Gastroesophageal sphincter (tissue), 3 donors: ENCODE data around the gene ATP9A.

Experiments used
- CTCF ChIP-seq, 4 experiments: fragments of 200-600 bp in 2 of 4; fragments of 450-650 bp in 2 of 4; sonication (generic) in 1 of 4; IDR thresholded peaks; one replicate each; pipeline ENCODE4 v1.5.1; 2017 to 2019; ENCODE audit warnings: antibody characterized with exemption in 4 of 4, mild to moderate bottlenecking in 2 of 4, moderate library complexity in 2 of 4
- POLR2AphosphoS5 ChIP-seq: sonication (generic); formaldehyde crosslinking; IDR thresholded peaks from one replicate; pipeline ENCODE4 v1.6.1; 2017; ENCODE audit warnings: antibody characterized with exemption

GRCh38 chr20:51703400-51704287 lies 64.5 kb downstream of the ATP9A start:
- TF ChIP-seq CTCF (IDR thresholded peaks at IDR 0.05) (no peak), POLR2AphosphoS5 (no peak)
